GM23338 (cell line): Measurements from ENCODE around the gene C6orf118.

Experiments used
- CTCF ChIP-seq, 2 experiments: fragments of 200-600 bp in 1 of 2; sonication (generic) in 1 of 2; conservative IDR thresholded peaks; 2 replicates each; pipeline versions ENCODE4 v1.5.1 to v1.6.1; 2016 to 2017; ENCODE audit warnings: antibody characterized with exemption in 2 of 2, low read depth in 2 of 2, mild to moderate bottlenecking in 2 of 2, moderate library complexity in 1 of 2
- EZH2phosphoT487 ChIP-seq: fragments of 200-600 bp; sonication (generic); IDR thresholded peaks from one replicate; pipeline ENCODE4 v1.8.1; 2018; ENCODE audit warnings: antibody characterized with exemption; ENCODE audit not compliant: unreplicated experiment
- JUNB ChIP-seq: IDR thresholded peaks from one replicate; pipeline ENCODE4 v1.6.1; 2016; ENCODE audit warnings: antibody characterized with exemption; ENCODE audit not compliant: unreplicated experiment
- NANOG ChIP-seq: IDR thresholded peaks from 2 replicates; pipeline ENCODE4 v1.6.1; 2016; ENCODE audit warnings: antibody characterized with exemption, borderline replicate concordance
- REST ChIP-seq: IDR thresholded peaks from one replicate; pipeline ENCODE4 v1.6.1; 2018; ENCODE audit warnings: antibody characterized with exemption; ENCODE audit not compliant: unreplicated experiment

- TF ChIP-seq CTCF (conservative IDR thresholded peaks at IDR 0.05; ENCODE audit: low read depth in 2 of 2), result no peak
- no peak for TF ChIP-seq JUNB
- no peak for TF ChIP-seq REST
- no peak for TF ChIP-seq EZH2phosphoT487
- no peak for TF ChIP-seq NANOG
These were observed 42.8 kb downstream of the C6orf118 start for GRCh38 chr6:165266621-165267020.
